ENCODE data around the gene PFKFB1. TPM values are rescaled to one million over a fixed set of nuclear protein-coding genes. Genes with fewer than 3 reads are reported as not detected.

PFKFB1 gene
- total RNA-seq, 1 experiment from 2014 or later = 0.55 TPM

DNA sequence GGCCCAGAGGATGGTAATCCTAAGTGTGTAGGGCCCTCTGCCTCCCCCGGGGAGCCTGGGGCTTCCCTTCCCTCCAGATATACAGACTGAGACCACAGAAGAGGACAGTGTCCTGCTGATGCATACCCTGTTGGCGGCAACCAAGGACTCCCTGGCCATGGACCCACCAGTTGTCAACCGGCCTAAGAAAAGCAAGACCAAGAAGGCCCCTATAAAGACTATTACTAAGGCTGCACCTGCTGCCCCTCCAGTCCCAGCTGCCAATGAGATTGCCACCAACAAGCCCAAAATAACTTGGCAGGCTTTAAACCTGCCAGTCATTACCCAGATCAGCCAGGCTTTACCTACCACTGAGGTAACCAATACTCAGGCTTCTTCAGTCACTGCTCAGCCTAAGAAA is 71.4 kb downstream of the PFKFB1 start:
- Histone ChIP-seq H3K79me1 (ENCODE audit: insufficient read depth, low read depth, low read length, poor library complexity, severe bottlenecking) (peaks cover 3% of the 10 kb centered on the region), H3K14ac (ENCODE audit: insufficient read depth, low read length) (no peak overlapping the region), H2BK12ac (ENCODE audit: insufficient read length, low read depth, low read length) (no peak overlapping the region), H3K18ac (ENCODE audit: insufficient read length, low read depth, low read length) (no peak overlapping the region), H4K20me1 (ENCODE audit: control insufficient read depth, insufficient read depth, insufficient read length) (no peaks in the 10 kb centered on the region), H3K9me3 (ENCODE audit: control insufficient read depth, low read depth, low read length) (peaks cover 29% of the 10 kb centered on the region), H3T11ph (ENCODE audit: low read length) (no peak overlapping the region), H3K79me2 (ENCODE audit: insufficient read depth, low read length) (no peaks in the 10 kb centered on the region), H3K56ac (ENCODE audit: insufficient read length, low read depth, low read length) (no peak overlapping the region), H3K23ac (ENCODE audit: insufficient read length, low read depth, low read length) (no peak overlapping the region), H2BK20ac (ENCODE audit: low read depth, low read length, poor library complexity, severe bottlenecking) (no peak overlapping the region), H4K5ac (ENCODE audit: insufficient read length, low read depth, low read length) (no peak overlapping the region), H2BK120ac (ENCODE audit: low read depth, low read length, poor library complexity, severe bottlenecking) (no peak overlapping the region), H3K4me1 (ENCODE audit: insufficient read depth, low read length) (no peaks in the 10 kb centered on the region), H3K23me2 (ENCODE audit: insufficient read length, low read depth, low read length, poor library complexity, severe bottlenecking) (no peaks in the 10 kb centered on the region), H2BK5ac (ENCODE audit: insufficient read length, low read length) (no peak overlapping the region), H2AFZ (ENCODE audit: low read length) (no peak overlapping the region), H2AK5ac (ENCODE audit: insufficient read length, low read length) (no peak overlapping the region), H3K27me3 (ENCODE audit: insufficient read depth, low read length) (no peaks in the 10 kb centered on the region; the same call in 1 of the 2 replicates), H3K4ac (ENCODE audit: low read depth, low read length) (no peak overlapping the region), H3K4me2 (ENCODE audit: insufficient read depth, insufficient read length, low read length) (no peak overlapping the region), H3K27ac (ENCODE audit: insufficient read length, low read depth, low read length) (no peak overlapping the region), H4K8ac (replicated peaks; ENCODE audit: insufficient read length, low read depth, low read length) (no peak overlapping the region), H2BK15ac (ENCODE audit: low read depth, low read length) (no peak overlapping the region), H3K9ac (ENCODE audit: extremely low read depth, insufficient read length, low read length) (no peak overlapping the region), H4K91ac (ENCODE audit: insufficient read length, low read depth, low read length) (no peak overlapping the region)
- Mint-ChIP-seq H3K9me3 (peaks cover 69 to 73% of the 10 kb centered on the region in 2 experiments), H3K36me3 (ENCODE audit: insufficient read depth in 1 of 3, low read depth in 3 of 3) (peaks cover 33 to 48% (median 45%) of the 10 kb centered on the region in 3 experiments), H3K27me3 (ENCODE audit: low read depth) (peaks cover 7% of the 10 kb centered on the region), H3K4me1 (peaks cover 0 to 5% of the 10 kb centered on the region in 2 experiments; a peak in 2 of 4 replicates), H3K4me3 (no peak overlapping the region), H3K27ac (no peak overlapping the region)
- WGBS (ENCODE audit: extremely low coverage, insufficient read length, low lambda C conversion rate) = no CpG with 5 or more reads among the region's 3 CpGs
- TF ChIP-seq, protein P1, sequence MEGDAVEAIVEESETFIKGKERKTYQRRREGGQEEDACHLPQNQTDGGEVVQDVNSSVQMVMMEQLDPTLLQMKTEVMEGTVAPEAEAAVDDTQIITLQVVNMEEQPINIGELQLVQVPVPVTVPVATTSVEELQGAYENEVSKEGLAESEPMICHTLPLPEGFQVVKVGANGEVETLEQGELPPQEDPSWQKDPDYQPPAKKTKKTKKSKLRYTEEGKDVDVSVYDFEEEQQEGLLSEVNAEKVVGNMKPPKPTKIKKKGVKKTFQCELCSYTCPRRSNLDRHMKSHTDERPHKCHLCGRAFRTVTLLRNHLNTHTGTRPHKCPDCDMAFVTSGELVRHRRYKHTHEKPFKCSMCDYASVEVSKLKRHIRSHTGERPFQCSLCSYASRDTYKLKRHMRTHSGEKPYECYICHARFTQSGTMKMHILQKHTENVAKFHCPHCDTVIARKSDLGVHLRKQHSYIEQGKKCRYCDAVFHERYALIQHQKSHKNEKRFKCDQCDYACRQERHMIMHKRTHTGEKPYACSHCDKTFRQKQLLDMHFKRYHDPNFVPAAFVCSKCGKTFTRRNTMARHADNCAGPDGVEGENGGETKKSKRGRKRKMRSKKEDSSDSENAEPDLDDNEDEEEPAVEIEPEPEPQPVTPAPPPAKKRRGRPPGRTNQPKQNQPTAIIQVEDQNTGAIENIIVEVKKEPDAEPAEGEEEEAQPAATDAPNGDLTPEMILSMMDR (conservative IDR thresholded peaks at IDR 0.05) = no peak
- no peak for DNase-seq

Data from H9 (cell line).